ENCODE measurements around the gene VWA8. TPM values are rescaled to one million over a fixed set of nuclear protein-coding genes. Genes with fewer than 3 reads are reported as not detected.

VWA8 gene
- total RNA-seq, 1 donor from 2014 or later: 9.8 TPM

GRCh38 chr13:41981951-41982715 is 21.2 kb upstream of the VWA8 start:
- DNase-seq (ENCODE audit: low read depth): no peak
- TF ChIP-seq CTCF (conservative IDR thresholded peaks at IDR 0.05; ENCODE audit: low read depth, low read length): no peak
- no peak overlapping the region for H3K4me3 ChIP-seq (ENCODE audit: low read depth, low read length)

GRCh38 chr13:41978007-41978406 is 17.1 kb upstream of the VWA8 start:
- H3K4me3 ChIP-seq (ENCODE audit: low read depth, low read length): no peak overlapping the region
- no peak for TF ChIP-seq CTCF (conservative IDR thresholded peaks at IDR 0.05; ENCODE audit: low read depth, low read length)
- no peak for DNase-seq (ENCODE audit: low read depth)

GRCh38 chr13:41976476-41976875 is 15.6 kb upstream of the VWA8 start:
- no peak overlapping the region for H3K4me3 ChIP-seq (ENCODE audit: low read depth, low read length)
- TF ChIP-seq CTCF (conservative IDR thresholded peaks at IDR 0.05; ENCODE audit: low read depth, low read length): no peak
- DNase-seq (ENCODE audit: low read depth): no peak

GRCh38 chr13:41974262-41974900 is 13.5 kb upstream of the VWA8 start:
- DNase-seq (ENCODE audit: low read depth): no peak
- no peak for TF ChIP-seq CTCF (conservative IDR thresholded peaks at IDR 0.05; ENCODE audit: low read depth, low read length)
- H3K4me3 ChIP-seq (ENCODE audit: low read depth, low read length): no peak overlapping the region

GRCh38 chr13:41973247-41973741 is 12.4 kb upstream of the VWA8 start:
- no peak for DNase-seq (ENCODE audit: low read depth)
- H3K4me3 ChIP-seq (ENCODE audit: low read depth, low read length): no peak overlapping the region
- peak; percentile 13 for TF ChIP-seq CTCF (conservative IDR thresholded peaks at IDR 0.05; ENCODE audit: low read depth, low read length)

GRCh38 chr13:41971848-41972247 is 10.9 kb upstream of the VWA8 start:
- no peak for TF ChIP-seq CTCF (conservative IDR thresholded peaks at IDR 0.05; ENCODE audit: low read depth, low read length)
- H3K4me3 ChIP-seq (ENCODE audit: low read depth, low read length): no peak overlapping the region
- DNase-seq (ENCODE audit: low read depth): no peak
